Omental fat pad (tissue), 4 donors: ENCODE results near the gene BEGAIN. TPM values are rescaled to one million over a fixed set of nuclear protein-coding genes. Genes with fewer than 3 reads are reported as not detected.

Experiments
- ATAC-seq: fragments of 150-250 bp; one replicate; pipeline ENCODE4 v1.9.1; 2016; ENCODE audit warnings: mild to moderate bottlenecking, moderate library complexity; ENCODE audit not compliant: low FRiP score
- DNase-seq: peaks from one replicate; pipeline ENCODE4 v3.0.0-alpha.2; 2019; ENCODE audit warnings: low spot score
- CTCF ChIP-seq, 3 donors: fragments of 450-650 bp; IDR thresholded peaks; one replicate each; pipeline ENCODE4 v1.5.1; 2016 to 2017; ENCODE audit warnings: antibody characterized with exemption in 3 of 3, mild to moderate bottlenecking in 3 of 3, moderate library complexity in 2 of 3
- total RNA-seq, 4 donors: library from RNA; depleted of rRNA; stranded (reverse); fragments of >200 nt; gene quantifications; one replicate each; pipeline ENCODE4 v1.1.0, GENCODE V29; 2016

BEGAIN gene
- total RNA-seq, 4 donors from 2014 or later = 1.0 to 8.6 (median 1.6) TPM

GRCh38 chr14:100504372-100505078, 82.7 kb downstream of the BEGAIN start:
- DNase-seq (no peak), ATAC-seq (no peak)
- TF ChIP-seq CTCF (IDR thresholded peaks at IDR 0.05) = no peak

GRCh38 chr14:100503251-100503650, 84.0 kb downstream of the BEGAIN start:
- DNase-seq (no peak), ATAC-seq (no peak)
- no peak for TF ChIP-seq CTCF (IDR thresholded peaks at IDR 0.05)

- no peak for TF ChIP-seq CTCF (IDR thresholded peaks at IDR 0.05)
- DNase-seq = no peak
- no peak for ATAC-seq
Measured at GRCh38 chr14:100502622-100503220, 84.5 kb downstream of the BEGAIN start.

GRCh38 chr14:100500128-100500527, 87.1 kb downstream of the BEGAIN start:
- DNase-seq (no peak), ATAC-seq (no peak)
- no peak for TF ChIP-seq CTCF (IDR thresholded peaks at IDR 0.05)

GRCh38 chr14:100498068-100498467, 89.1 kb downstream of the BEGAIN start:
- ATAC-seq (no peak), DNase-seq (no peak)
- no peak for TF ChIP-seq CTCF (IDR thresholded peaks at IDR 0.05)

- no peak for TF ChIP-seq CTCF (IDR thresholded peaks at IDR 0.05)
- ATAC-seq (no peak), DNase-seq (no peak)
Measured at GRCh38 chr14:100495917-100496316, 91.3 kb downstream of the BEGAIN start.

- DNase-seq (no peak), ATAC-seq (no peak)
- no peak for TF ChIP-seq CTCF (IDR thresholded peaks at IDR 0.05)
Measured at GRCh38 chr14:100494645-100495044, 92.6 kb downstream of the BEGAIN start.
